T-cell (primary cell): Measurements from ENCODE around the gene KRT15. TPM values are rescaled to one million over a fixed set of nuclear protein-coding genes. Genes with fewer than 3 reads are reported as not detected.

Experiments
- ATAC-seq, 4 experiments: fragments of 200-7000 bp in 3 of 4; fragments of 150-1000 bp in 1 of 4; cut with Tn5 transposase; replicated peaks in 1 of 4; 1 replicate in 3 of 4; 2 replicates in 1 of 4; pipeline ENCODE4 v1.10.0; 2021; ENCODE audit warnings: moderate library complexity in 3 of 4, mild to moderate bottlenecking in 2 of 4, moderate number of reproducible peaks in 1 of 4
- CTCF ChIA-PET, 2 donors: fragments of 300-600 bp; sonication (Branson Sonifier 250); formaldehyde crosslinking; loops; one replicate each; lab custom pipeline; 2022; ENCODE audit warnings: antibody characterized with exemption in 2 of 2; lab: Charles Lee
- POLR2A ChIA-PET, 2 donors: fragments of 300-600 bp; sonication (Branson Sonifier 250); formaldehyde crosslinking; loops; one replicate each; lab custom pipeline; 2022; ENCODE audit warnings: antibody characterized with exemption in 2 of 2; lab: Charles Lee
- DNase-seq, 35 experiments: peaks; one replicate each; pipeline versions ENCODE4 v3.0.0 to v3.0.0-alpha.2; 2013 to 2023
- H3K27ac ChIP-seq: one replicate; pipeline ENCODE4 v1.5.1; 2013; ENCODE audit warnings: low read length
- H3K27me3 ChIP-seq, 2 experiments: replicated peaks in 1 of 2; 1 replicate in 1 of 2; 2 replicates in 1 of 2; pipeline versions ENCODE4 v1.6.1 to v1.7.0; 2013; ENCODE audit warnings: low read length in 1 of 2, mixed read lengths in 1 of 2; ENCODE audit not compliant: control insufficient read depth in 2 of 2, insufficient read depth in 2 of 2; ENCODE audit errors: extremely low read depth in 1 of 2
- H3K36me3 ChIP-seq, 2 donors: 1 replicate in 1 of 2; 2 replicates in 1 of 2; pipeline versions ENCODE4 v1.6.1 to v1.7.0; 2013; ENCODE audit warnings: low read length in 1 of 2; ENCODE audit not compliant: control insufficient read depth in 2 of 2, insufficient read depth in 1 of 2; ENCODE audit errors: extremely low read depth in 1 of 2
- H3K4me1 ChIP-seq, 2 experiments: 1 replicate in 1 of 2; 2 replicates in 1 of 2; pipeline versions ENCODE4 v1.6.1 to v1.7.0; 2013; ENCODE audit warnings: low read length in 2 of 2, mixed read lengths in 1 of 2; ENCODE audit not compliant: insufficient read depth in 2 of 2, control insufficient read depth in 1 of 2; ENCODE audit errors: extremely low read depth in 1 of 2
- H3K4me3 ChIP-seq, 2 donors: 1 replicate in 1 of 2; 2 replicates in 1 of 2; pipeline versions ENCODE4 v1.5.1 to v1.7.0; 2013; ENCODE audit warnings: mild to moderate bottlenecking in 2 of 2, low read length in 1 of 2, moderate library complexity in 1 of 2; ENCODE audit not compliant: control insufficient read depth in 1 of 2; ENCODE audit errors: extremely low read depth in 1 of 2
- H3K9me3 ChIP-seq: 2 replicates; pipeline ENCODE4 v1.7.0; 2013
- H3K27ac Mint-ChIP-seq, 2 donors: one replicate each; pipeline ENCODE4 v1.8.0; 2020 to 2021; ENCODE audit warnings: mild to moderate bottlenecking in 2 of 2, mixed read lengths in 2 of 2
- H3K27me3 Mint-ChIP-seq, 2 donors: one replicate each; pipeline ENCODE4 v1.8.0; 2021 to 2022; ENCODE audit warnings: mixed read lengths in 2 of 2
- H3K36me3 Mint-ChIP-seq: one replicate; pipeline ENCODE4 v1.8.0; 2021; ENCODE audit warnings: mixed read lengths
- H3K4me1 Mint-ChIP-seq, 3 donors: one replicate each; pipeline ENCODE4 v1.8.0; 2020 to 2022; ENCODE audit warnings: mixed read lengths in 3 of 3, mild to moderate bottlenecking in 1 of 3
- H3K4me3 Mint-ChIP-seq, 3 donors: one replicate each; pipeline ENCODE4 v1.8.0; 2020 to 2022; ENCODE audit warnings: mild to moderate bottlenecking in 3 of 3, mixed read lengths in 3 of 3, moderate library complexity in 3 of 3
- H3K9me3 Mint-ChIP-seq, 3 donors: one replicate each; pipeline ENCODE4 v1.8.0; 2020 to 2022; ENCODE audit warnings: mixed read lengths in 3 of 3
- WGBS: methylation state at CpG from one replicate; pipeline ENCODE4 v1.1.5; 2013; ENCODE audit warnings: missing lambda C conversion rate; ENCODE audit not compliant: insufficient coverage; 5-methylcytosine and 5-hydroxymethylcytosine counted together
- total RNA-seq, 35 experiments: library from RNA in 6 of 35; stranded (reverse) in 6 of 35; fragments of 120-200 nt in 1 of 35; gene quantifications; one replicate each; pipeline versions ENCODE4 v1.2.1 to v1.2.4 and lab custom pipeline; 2013 to 2026

KRT15 gene
- total RNA-seq (under 1 TPM in 2 of 5 donors, not detected in 3; 0.18 to 0.63 TPM), total RNA-seq (lab: John Stamatoyannopoulos, UW) (0 to 0.25 (median 0) reads per million in 29 experiments)
- not detected for total RNA-seq (2013)

DNA sequence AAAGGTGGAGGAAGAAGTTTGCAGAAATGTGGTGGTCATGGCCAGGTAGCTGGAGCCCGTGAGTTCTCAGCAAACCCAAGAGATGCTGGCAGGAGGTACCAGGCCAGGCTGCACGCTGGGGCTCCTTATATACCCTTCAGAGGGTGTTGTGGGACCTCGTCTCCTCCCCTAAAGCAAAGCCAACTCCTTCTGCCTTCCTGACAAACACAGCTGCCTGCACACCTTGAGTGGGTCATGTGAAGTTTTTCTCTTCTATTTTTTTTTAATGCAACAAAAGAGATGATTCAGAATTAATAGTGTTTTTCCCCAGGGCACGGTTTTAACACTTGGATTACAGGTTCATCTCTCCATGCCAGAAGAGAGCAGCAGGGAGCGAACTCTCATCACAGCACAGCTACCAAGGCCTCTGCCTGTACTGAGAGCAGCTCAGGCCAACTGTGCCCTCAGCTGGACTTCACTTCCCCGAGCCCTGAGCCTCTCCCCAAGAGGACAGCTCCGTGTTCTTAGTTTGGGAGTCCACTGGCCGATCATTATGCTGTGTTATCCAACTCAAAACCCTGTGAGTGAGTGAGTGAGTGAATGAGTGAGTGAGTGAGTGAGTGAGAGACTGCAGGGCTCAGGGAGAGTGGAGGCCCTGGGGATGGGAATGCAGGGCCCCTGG lies at the start of gene KRT15:
Gene KRT15 (minus strand): TSS at position 102 of the 661 bp plus-strand sequence. CDS start 63 bp downstream, at position 39.
- Histone ChIP-seq H3K27me3 (peaks cover 0 to 46% of the 10 kb centered on the region in 2 experiments), H3K36me3 (no peaks in the 10 kb centered on the region), H3K4me3 (no peak within 1 kb of the TSS), H3K9me3 (no peaks in the 10 kb centered on the region), H3K27ac (no peak within 1 kb of the TSS), H3K4me1 (no peaks in the 10 kb centered on the region)
- no peak within 1 kb of the TSS for H3K27ac Mint-ChIP-seq
- no peaks in the 10 kb centered on the region for H3K9me3 Mint-ChIP-seq
- DNase-seq (no peak), ATAC-seq (no peak)
- no peak within 1 kb of the TSS for H3K4me3 Mint-ChIP-seq
- ChIA-PET CTCF (no interaction called here), POLR2A (no interaction called here)
- no peaks in the 10 kb centered on the region for H3K4me1 Mint-ChIP-seq
- peaks cover 4 to 5% of the 10 kb centered on the region in 2 donors for H3K27me3 Mint-ChIP-seq
- 71% methylated on average over 3 of the region's 8 CpGs for WGBS
- H3K36me3 Mint-ChIP-seq = no peaks in the 10 kb centered on the region

DNA sequence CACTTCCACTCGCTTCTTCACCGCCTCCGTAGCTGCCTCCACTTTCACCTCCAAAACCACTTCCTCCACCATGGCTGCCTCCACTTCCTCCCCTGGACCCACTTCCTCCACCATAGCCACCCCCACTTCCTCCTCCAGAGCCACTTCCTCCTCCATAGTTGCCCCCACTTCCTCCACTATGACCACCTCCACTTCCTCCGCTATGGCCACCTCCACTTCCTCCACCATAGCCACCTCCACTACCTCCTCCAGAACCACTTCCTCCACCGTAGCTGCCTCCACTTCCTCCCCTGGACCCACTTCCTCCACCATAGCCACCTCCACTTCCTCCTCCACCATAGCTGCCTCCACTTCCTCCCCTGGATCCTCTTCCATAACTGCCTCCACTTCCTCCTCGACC lies 48.6 kb upstream of the KRT15 start:
- Histone ChIP-seq H3K27me3 (peaks cover 0 to 24% of the 10 kb centered on the region in 2 experiments), H3K27ac (peak overlapping the region; percentile 62), H3K4me1 (no peaks in the 10 kb centered on the region), H3K4me3 (no peak overlapping the region), H3K36me3 (no peaks in the 10 kb centered on the region), H3K9me3 (no peaks in the 10 kb centered on the region)
- 11% methylated on average over 6 of the region's 6 CpGs for WGBS
- peaks cover 12 to 22% (median 18%) of the 10 kb centered on the region in 3 donors for H3K4me1 Mint-ChIP-seq
- DNase-seq (peak in 19 of 35 experiments; percentile 0 to 46 (median 8)), ATAC-seq (peak in 2 of 4 experiments; percentile 44 to 67)
- H3K4me3 Mint-ChIP-seq = peak overlapping the region in 1 of 3 donors; percentile 26
- peaks cover 0 to 10% (median 7%) of the 10 kb centered on the region in 3 donors for H3K9me3 Mint-ChIP-seq
- POLR2A ChIA-PET = no interaction called here
- H3K27ac Mint-ChIP-seq = peak overlapping the region; percentile 80 to 85
- CTCF ChIA-PET = interaction anchor here in 1 of 2 donors (0.5 kb wide), 2 partner anchors 98 to 646 kb away, joined by 3 read pairs; no protein-coding TSS in a partner anchor
- no peaks in the 10 kb centered on the region for H3K36me3 Mint-ChIP-seq
- H3K27me3 Mint-ChIP-seq = peaks cover 13 to 19% of the 10 kb centered on the region in 2 donors

DNA sequence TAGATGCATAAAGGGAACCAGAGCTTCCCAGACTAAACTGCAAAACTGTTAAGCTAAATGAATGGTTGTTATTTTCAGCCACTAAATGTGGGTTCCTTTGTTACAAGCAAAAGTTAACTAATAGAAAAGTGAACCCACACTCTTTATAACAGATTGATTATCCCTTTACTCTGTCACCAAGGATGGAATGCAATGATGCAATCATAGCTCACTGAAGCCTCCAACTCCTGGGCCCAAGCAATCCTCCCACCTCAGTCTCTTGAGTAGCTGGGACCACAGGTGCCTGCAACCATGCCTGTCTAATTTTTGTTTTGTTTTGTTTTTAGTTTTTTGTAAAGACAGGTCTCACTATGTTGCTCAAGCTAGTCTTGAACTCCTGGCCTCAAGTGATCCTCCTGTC lies 46.6 kb upstream of the KRT15 start:
- H3K36me3 ChIP-seq = no peaks in the 10 kb centered on the region
- peaks cover 19 to 26% of the 10 kb centered on the region in 2 donors for H3K27me3 Mint-ChIP-seq
- peaks cover 0 to 10% (median 7%) of the 10 kb centered on the region in 3 donors for H3K9me3 Mint-ChIP-seq
- H3K4me1 Mint-ChIP-seq = peaks cover 12 to 22% (median 18%) of the 10 kb centered on the region in 3 donors
- ChIA-PET POLR2A (no interaction called here), CTCF (interaction anchor here in 1 of 2 donors (0.9 kb wide), 1 partner anchor 16 kb away, joined by 3 read pairs; no protein-coding TSS in a partner anchor)
- ATAC-seq = no peak
- DNase-seq = no peak
- H3K27ac ChIP-seq = no peak overlapping the region
- no peaks in the 10 kb centered on the region for H3K36me3 Mint-ChIP-seq
- no peaks in the 10 kb centered on the region for H3K9me3 ChIP-seq
- no peak overlapping the region for H3K4me3 ChIP-seq
- H3K27ac Mint-ChIP-seq = no peak overlapping the region
- H3K4me1 ChIP-seq = no peaks in the 10 kb centered on the region
- H3K4me3 Mint-ChIP-seq = no peak overlapping the region
- H3K27me3 ChIP-seq = peaks cover 0 to 22% of the 10 kb centered on the region in 2 experiments

DNA sequence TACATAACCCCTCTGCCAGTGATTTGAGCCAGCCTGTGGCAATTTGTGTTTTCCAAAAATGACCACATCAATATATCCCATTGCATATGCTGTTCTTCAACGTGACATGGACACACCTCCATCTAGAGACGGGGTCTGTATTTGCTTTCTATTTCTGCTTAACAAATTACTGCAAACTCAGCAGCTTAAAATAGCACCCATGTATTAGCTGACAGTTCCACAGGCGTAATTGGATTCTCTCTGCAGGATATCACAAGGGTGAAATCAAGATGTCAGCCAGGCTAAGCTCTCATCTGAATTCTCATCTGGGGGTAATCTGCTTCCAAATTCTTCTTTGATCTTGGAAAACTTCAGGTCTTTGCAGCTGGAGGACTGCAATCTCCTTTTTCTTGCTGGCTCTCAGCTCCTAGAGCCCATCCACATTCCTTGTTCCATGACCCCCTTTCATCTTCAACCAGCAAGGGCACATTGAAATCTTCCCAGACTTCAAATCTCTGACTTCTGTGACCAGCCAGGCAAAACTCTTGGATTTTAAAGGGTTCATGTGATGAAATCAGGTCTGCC lies 45.0 kb upstream of the KRT15 start:
- DNase-seq = no peak
- Histone ChIP-seq H3K4me3 (no peak overlapping the region), H3K9me3 (no peaks in the 10 kb centered on the region), H3K4me1 (no peaks in the 10 kb centered on the region), H3K27me3 (peaks cover 0 to 19% of the 10 kb centered on the region in 2 experiments), H3K27ac (no peak overlapping the region), H3K36me3 (no peaks in the 10 kb centered on the region)
- H3K9me3 Mint-ChIP-seq = peaks cover 0 to 10% (median 7%) of the 10 kb centered on the region in 3 donors
- H3K36me3 Mint-ChIP-seq = no peaks in the 10 kb centered on the region
- CTCF ChIA-PET = no interaction called here
- H3K4me3 Mint-ChIP-seq = no peak overlapping the region
- no peak overlapping the region for H3K27ac Mint-ChIP-seq
- peaks cover 12 to 22% (median 18%) of the 10 kb centered on the region in 3 donors for H3K4me1 Mint-ChIP-seq
- POLR2A ChIA-PET = no interaction called here
- ATAC-seq = no peak
- peaks cover 29 to 38% of the 10 kb centered on the region in 2 donors for H3K27me3 Mint-ChIP-seq
- WGBS = 36% methylated on average over 2 of the region's 3 CpGs

DNA sequence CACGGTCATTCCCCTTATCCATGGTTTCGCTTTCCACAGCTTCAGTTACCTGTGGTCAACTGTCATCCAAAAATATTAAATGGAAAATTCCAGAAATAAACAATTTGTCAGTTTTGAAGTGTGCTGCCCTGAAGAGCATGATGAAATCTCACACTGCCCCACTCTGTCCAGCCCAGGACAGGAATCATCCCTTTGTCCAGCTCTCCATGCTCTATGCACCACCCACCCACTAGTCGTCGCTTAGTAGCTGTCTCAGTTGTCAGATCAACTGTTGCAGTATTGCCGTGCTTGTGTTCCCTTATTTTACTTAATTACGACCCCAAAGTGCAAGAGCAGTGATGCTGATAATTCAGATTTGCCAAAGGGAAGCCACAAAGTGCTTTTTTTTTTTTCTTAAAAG lies 42.9 kb upstream of the KRT15 start:
- DNase-seq (no peak), ATAC-seq (no peak)
- ChIA-PET CTCF (no interaction called here), POLR2A (no interaction called here)
- peaks cover 0 to 24% of the 10 kb centered on the region in 2 experiments for H3K27me3 ChIP-seq
- H3K4me3 ChIP-seq = no peak overlapping the region
- Mint-ChIP-seq H3K36me3 (no peaks in the 10 kb centered on the region), H3K4me1 (peaks cover 2 to 6% (median 5%) of the 10 kb centered on the region in 3 donors), H3K27ac (no peak overlapping the region), H3K9me3 (no peaks in the 10 kb centered on the region), H3K27me3 (peaks cover 33 to 54% of the 10 kb centered on the region in 2 donors), H3K4me3 (no peak overlapping the region)
- H3K36me3 ChIP-seq = no peaks in the 10 kb centered on the region
- H3K9me3 ChIP-seq = no peaks in the 10 kb centered on the region
- H3K27ac ChIP-seq = no peak overlapping the region
- H3K4me1 ChIP-seq = no peaks in the 10 kb centered on the region
- 87% methylated on average over 4 of the region's 6 CpGs for WGBS

DNA sequence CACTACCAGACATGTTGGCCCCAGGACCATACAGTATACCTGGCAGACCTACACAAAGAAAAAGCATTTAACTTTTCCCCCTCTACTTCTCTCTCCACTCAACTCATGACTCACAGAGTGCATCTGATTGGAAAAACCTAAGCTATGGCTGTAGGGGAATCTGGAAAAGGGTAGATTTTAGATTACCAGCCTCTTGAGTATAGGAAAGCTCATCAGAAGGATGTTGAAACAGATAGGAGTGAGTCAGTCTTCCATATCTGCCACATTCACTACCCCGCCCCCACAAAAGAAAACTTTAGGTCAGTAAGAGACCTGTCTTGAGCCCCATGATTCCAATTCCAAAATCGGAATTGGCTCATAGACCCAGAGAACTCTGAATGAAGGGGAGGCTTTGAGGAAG lies 40.9 kb upstream of the KRT15 start:
- Mint-ChIP-seq H3K4me3 (no peak overlapping the region), H3K27ac (no peak overlapping the region)
- ATAC-seq = no peak

More for the DNA sequence above, 40.9 kb upstream of the KRT15 start:
- Mint-ChIP-seq H3K9me3 (no peaks in the 10 kb centered on the region), H3K36me3 (no peaks in the 10 kb centered on the region), H3K27me3 (peaks cover 36 to 62% of the 10 kb centered on the region in 2 donors), H3K4me1 (no peaks in the 10 kb centered on the region)
- no peak overlapping the region for H3K4me3 ChIP-seq
- no peak for DNase-seq
- no peaks in the 10 kb centered on the region for H3K36me3 ChIP-seq
- no CpG with 5 or more reads among the region's 2 CpGs for WGBS
- ChIA-PET CTCF (interaction anchor here (0.7 to 0.8 kb wide), 4 partner anchors 10 to 106 kb away, joined by 3 read pairs; no protein-coding TSS in a partner anchor), POLR2A (no interaction called here)
- H3K4me1 ChIP-seq = no peaks in the 10 kb centered on the region
- no peaks in the 10 kb centered on the region for H3K9me3 ChIP-seq
- no peak overlapping the region for H3K27ac ChIP-seq
- peaks cover 0 to 29% of the 10 kb centered on the region in 2 experiments for H3K27me3 ChIP-seq
